Upper lobe of left lung (tissue), 6 donors: ENCODE measurements around the gene S100A1. TPM values are rescaled to one million over a fixed set of nuclear protein-coding genes. Genes with fewer than 3 reads are reported as not detected.

Experiments used
- ATAC-seq, 2 donors: fragments of 200-7000 bp; cut with Tn5 transposase; one replicate each; pipeline ENCODE4 v1.9.1; 2022; ENCODE audit warnings: mild to moderate bottlenecking in 2 of 2, moderate library complexity in 2 of 2; ENCODE audit not compliant: low FRiP score in 2 of 2
- DNase-seq, 2 donors: peaks; one replicate each; pipeline ENCODE4 v3.0.0-alpha.2; 2019 to 2020
- H3K27ac ChIP-seq, 4 donors: fragments of 200-600 bp; sonication (generic); one replicate each; pipeline ENCODE4 v1.5.1; 2016 to 2019
- H3K27me3 ChIP-seq, 4 donors: fragments of 200-600 bp; sonication (generic); one replicate each; pipeline ENCODE4 v1.5.1; 2017 to 2019
- H3K36me3 ChIP-seq, 4 donors: fragments of 200-600 bp; sonication (generic); one replicate each; pipeline ENCODE4 v1.5.1; 2016 to 2019
- H3K4me1 ChIP-seq, 4 donors: fragments of 200-600 bp; sonication (generic); one replicate each; pipeline ENCODE4 v1.5.1; 2018 to 2019
- H3K4me3 ChIP-seq, 4 donors: fragments of 200-600 bp; sonication (generic); one replicate each; pipeline ENCODE4 v1.5.1; 2017 to 2019; ENCODE audit warnings: mild to moderate bottlenecking in 2 of 4, moderate library complexity in 1 of 4
- H3K9me3 ChIP-seq, 4 donors: fragments of 200-600 bp; sonication (generic); one replicate each; pipeline ENCODE4 v1.5.1; 2018 to 2019
- CTCF ChIP-seq, 6 experiments: fragments of 450-650 bp in 4 of 6; fragments of 200-600 bp in 2 of 6; sonication (generic) in 2 of 6; IDR thresholded peaks; one replicate each; pipeline ENCODE4 v1.5.1; 2016 to 2019; ENCODE audit warnings: antibody characterized with exemption in 6 of 6
- EP300 ChIP-seq, 4 donors: sonication (generic); formaldehyde crosslinking; IDR thresholded peaks; one replicate each; pipeline ENCODE4 v1.5.1; 2017; ENCODE audit warnings: antibody characterized with exemption in 4 of 4, control low read depth in 2 of 4
- POLR2A ChIP-seq, 4 donors: fragments of 450-650 bp; IDR thresholded peaks; one replicate each; pipeline ENCODE4 v1.5.1; 2016 to 2017; ENCODE audit warnings: antibody characterized with exemption in 4 of 4, mild to moderate bottlenecking in 2 of 4
- POLR2AphosphoS5 ChIP-seq, 2 donors: sonication (generic); formaldehyde crosslinking; IDR thresholded peaks; one replicate each; pipeline ENCODE4 v1.5.1; 2017; ENCODE audit warnings: antibody characterized with exemption in 2 of 2
- WGBS, 2 donors: methylation state at CpG; one replicate each; pipeline ENCODE4 v1.1.5; 2017 to 2018; 5-methylcytosine and 5-hydroxymethylcytosine counted together
- total RNA-seq, 6 donors: library from RNA; depleted of rRNA in 4 of 6; stranded (reverse); fragments of >200 nt in 4 of 6; gene quantifications; one replicate each; pipeline versions ENCODE4 v1.1.0 to v1.2.1, GENCODE V29; 2016 to 2021
- donor health status: DM: no; HTN: no; CAD: no; lungs with moderate emphysema.
- donor health status: DM: no; HTN: yes; CAD: no; lungs with severe emphysema.

S100A1 gene
- total RNA-seq, 6 donors from 2014 or later: 1.1 TPM; not detected in 5

- DNase-seq (no peak), ATAC-seq (no peak)
- Histone ChIP-seq H3K4me1 (peaks cover 29 to 81% (median 47%) of the 10 kb centered on the region in 4 donors), H3K9me3 (no peaks in the 10 kb centered on the region), H3K4me3 (no peak overlapping the region), H3K27ac (peak overlapping the region in 3 of 4 donors; percentile 24 to 95 (median 56)), H3K36me3 (peaks cover 0 to 2% (median 0%) of the 10 kb centered on the region in 4 donors), H3K27me3 (no peaks in the 10 kb centered on the region)
- WGBS, 2 donors: 91% methylated on average over 1 of the region's 1 CpG; no CpG with 5 or more reads in 1 of the 2 donors
- TF ChIP-seq CTCF (IDR thresholded peaks at IDR 0.05) (no peak), POLR2A (IDR thresholded peaks at IDR 0.05) (no peak), EP300 (IDR thresholded peaks at IDR 0.05) (no peak), POLR2AphosphoS5 (IDR thresholded peaks at IDR 0.05) (no peak)
These were observed 1.7 kb downstream of the S100A1 start for GRCh38 chr1:153629971-153630370.

GRCh38 chr1:153630384-153630783, 2.1 kb downstream of the S100A1 start:
- WGBS, 2 donors: 69 to 84% methylated on average over 3 to 7 of the region's 7 CpGs
- Histone ChIP-seq H3K4me1 (peaks cover 32 to 81% (median 49%) of the 10 kb centered on the region in 4 donors), H3K4me3 (no peak overlapping the region), H3K27ac (peak overlapping the region in 3 of 4 donors; percentile 24 to 95 (median 56)), H3K36me3 (no peaks in the 10 kb centered on the region), H3K27me3 (no peaks in the 10 kb centered on the region), H3K9me3 (no peaks in the 10 kb centered on the region)
- no peak for DNase-seq
- no peak for TF ChIP-seq POLR2A (IDR thresholded peaks at IDR 0.05)
- TF ChIP-seq EP300 (IDR thresholded peaks at IDR 0.05): no peak
- TF ChIP-seq CTCF (IDR thresholded peaks at IDR 0.05): no peak
- no peak for TF ChIP-seq POLR2AphosphoS5 (IDR thresholded peaks at IDR 0.05)
- no peak for ATAC-seq

- DNase-seq: no peak
- Histone ChIP-seq H3K4me1 (peaks cover 32 to 81% (median 50%) of the 10 kb centered on the region in 4 donors), H3K36me3 (peaks cover under 1 to 5% (median 4%) of the 10 kb centered on the region in 4 donors), H3K4me3 (no peak overlapping the region), H3K9me3 (no peaks in the 10 kb centered on the region), H3K27me3 (no peaks in the 10 kb centered on the region), H3K27ac (peak overlapping the region in 3 of 4 donors; percentile 6 to 99 (median 61))
- ATAC-seq: no peak
- TF ChIP-seq EP300 (IDR thresholded peaks at IDR 0.05): no peak
- TF ChIP-seq CTCF (IDR thresholded peaks at IDR 0.05): no peak
- no peak for TF ChIP-seq POLR2AphosphoS5 (IDR thresholded peaks at IDR 0.05)
- no peak for TF ChIP-seq POLR2A (IDR thresholded peaks at IDR 0.05)
- WGBS, 2 donors: 74 to 75% methylated on average over 10 of the region's 10 CpGs
These were observed 3.1 kb downstream of the S100A1 start for GRCh38 chr1:153631047-153632022.

- H3K27ac ChIP-seq: peak overlapping the region; percentile 99 to 100 (median 100)
- H3K27me3 ChIP-seq: no peaks in the 10 kb centered on the region
- no peak for TF ChIP-seq CTCF (IDR thresholded peaks at IDR 0.05)
- no peak for TF ChIP-seq POLR2AphosphoS5 (IDR thresholded peaks at IDR 0.05)
- peak in 1 of 2 donors; percentile 60 for DNase-seq
- peaks cover 26 to 70% (median 47%) of the 10 kb centered on the region in 4 donors for H3K4me1 ChIP-seq
- H3K36me3 ChIP-seq: peaks cover 18 to 24% (median 23%) of the 10 kb centered on the region in 4 donors
- H3K4me3 ChIP-seq: peak overlapping the region in 3 of 4 donors; percentile 65 to 75 (median 66)
- no peaks in the 10 kb centered on the region for H3K9me3 ChIP-seq
- ATAC-seq: peak; percentile 49 to 82
- 33 to 39% methylated on average over 18 of the region's 18 CpGs for WGBS, 2 donors
These were observed 5.0 kb downstream of the S100A1 start for GRCh38 chr1:153633161-153633753.
